Caco-2 (cell line): ENCODE data around the gene MSH3. TPM values are rescaled to one million over a fixed set of nuclear protein-coding genes. Genes with fewer than 3 reads are reported as not detected.

Experiments
- BruUV-seq: library from RNA; stranded (reverse); fragments of 400-500 nt; replicated peaks from 2 replicates; lab custom pipeline; 2021; lab: Mats Ljungman, UMichigan
- CTCF ChIA-PET: fragments of 300-600 bp; sonication (Branson Sonifier 250); formaldehyde crosslinking; loops from one replicate; lab custom pipeline; 2022; ENCODE audit warnings: antibody characterized with exemption; lab: Charles Lee
- POLR2A ChIA-PET: fragments of 300-600 bp; sonication (Branson Sonifier 250); formaldehyde crosslinking; loops from one replicate; lab custom pipeline; 2022; ENCODE audit warnings: antibody characterized with exemption; lab: Charles Lee
- DNase-seq, 2 experiments: peaks; one replicate each; pipeline versions ENCODE4 v3.0.0 to v3.0.0-alpha.2; 2020 to 2022
- H3K27me3 ChIP-seq: replicated peaks from 2 replicates; pipeline ENCODE4 v1.6.0; 2011; ENCODE audit warnings: low read length; ENCODE audit not compliant: control insufficient read depth, insufficient read depth
- H3K36me3 ChIP-seq: 2 replicates; pipeline ENCODE4 v1.5.1; 2011; ENCODE audit warnings: low read length; ENCODE audit not compliant: control insufficient read depth, insufficient read depth
- H3K4me1 ChIP-seq: fragments of 250-450 bp; sonication (Bioruptor Pico); 2 replicates; pipeline ENCODE4 v1.5.1; 2020; ENCODE audit warnings: mild to moderate bottlenecking
- H3K4me3 ChIP-seq: 2 replicates; pipeline ENCODE4 v1.5.1; 2011; ENCODE audit warnings: low read depth, mild to moderate bottlenecking, control low read depth, low read length
- H3K9me3 ChIP-seq: fragments of 250-450 bp; sonication (Bioruptor Pico); 2 replicates; pipeline ENCODE4 v1.5.1; 2020; ENCODE audit warnings: mild to moderate bottlenecking, moderate library complexity
- H3K27ac Mint-ChIP-seq: one replicate; pipeline ENCODE4 v1.8.0; 2022; ENCODE audit warnings: mixed read lengths; ENCODE audit not compliant: unreplicated experiment
- H3K27me3 Mint-ChIP-seq: one replicate; pipeline ENCODE4 v1.8.0; 2022; ENCODE audit warnings: mixed read lengths; ENCODE audit not compliant: insufficient read depth, unreplicated experiment
- H3K36me3 Mint-ChIP-seq: one replicate; pipeline ENCODE4 v1.8.0; 2022; ENCODE audit warnings: mild to moderate bottlenecking, mixed read lengths; ENCODE audit not compliant: insufficient read depth, unreplicated experiment
- H3K4me1 Mint-ChIP-seq: one replicate; pipeline ENCODE4 v1.8.0; 2022; ENCODE audit warnings: low read depth, mixed read lengths; ENCODE audit not compliant: unreplicated experiment
- H3K4me3 Mint-ChIP-seq: one replicate; pipeline ENCODE4 v1.8.0; 2022; ENCODE audit warnings: mild to moderate bottlenecking, moderate library complexity, mixed read lengths; ENCODE audit not compliant: unreplicated experiment
- H3K9me3 Mint-ChIP-seq: one replicate; pipeline ENCODE4 v1.8.0; 2022; ENCODE audit warnings: mixed read lengths; ENCODE audit not compliant: unreplicated experiment
- CTCF ChIP-seq, 2 experiments: fragments of 200-600 bp in 1 of 2; IDR thresholded peaks; 1 replicate in 1 of 2; 2 replicates in 1 of 2; pipeline versions ENCODE4 v1.5.1 to v1.8.0; 2011 to 2022; ENCODE audit warnings: antibody characterized with exemption in 1 of 2, control low read depth in 1 of 2, inconsistent platforms in 1 of 2, low read depth in 1 of 2, low read length in 1 of 2, mild to moderate bottlenecking in 1 of 2, moderate library complexity in 1 of 2; ENCODE audit not compliant: insufficient read depth in 1 of 2, severe bottlenecking in 1 of 2, unreplicated experiment in 1 of 2
- intact Hi-C: fragments of 100-400 bp; cut with micrococcal nuclease; formaldehyde crosslinking; loops from one replicate; pipeline ENCODE4 v1.10.0; 2022; ENCODE audit not compliant: unreplicated experiment
- total RNA-seq: library from RNA; stranded (reverse); gene quantifications from 2 replicates; pipeline ENCODE4 v1.2.3, GENCODE V29; 2022

MSH3 gene
- total RNA-seq, 1 experiment from 2014 or later, result 17.1 TPM

- Mint-ChIP-seq H3K27ac (no peak overlapping the region), H3K4me3 (no peak overlapping the region), H3K27me3 (no peaks in the 10 kb centered on the region), H3K4me1 (no peaks in the 10 kb centered on the region), H3K36me3 (no peaks in the 10 kb centered on the region), H3K9me3 (peaks cover 9% of the 10 kb centered on the region)
- no peaks in the 10 kb centered on the region for H3K4me1 ChIP-seq
- ChIA-PET POLR2A (no interaction called here), CTCF (no interaction called here)
- H3K36me3 ChIP-seq, result no peaks in the 10 kb centered on the region
- H3K9me3 ChIP-seq, result no peaks in the 10 kb centered on the region
- no peak for TF ChIP-seq CTCF (IDR thresholded peaks at IDR 0.05; ENCODE audit: insufficient read depth in 1 of 2, low read depth in 1 of 2, low read length in 1 of 2, severe bottlenecking in 1 of 2, unreplicated experiment in 1 of 2)
- no peaks in the 10 kb centered on the region for H3K27me3 ChIP-seq
- no peak for DNase-seq
- no TSS peak for BruUV-seq
- intact Hi-C loops, result no loop called here
- H3K4me3 ChIP-seq, result no peak overlapping the region
Observed at GRCh38 chr5:80810425-80810824, 156.0 kb downstream of the MSH3 start.

GRCh38 chr5:80816590-80816989 lies 162.1 kb downstream of the MSH3 start:
- H3K36me3 ChIP-seq, result no peaks in the 10 kb centered on the region
- peaks cover 4% of the 10 kb centered on the region for H3K36me3 Mint-ChIP-seq
- no peak for DNase-seq
- H3K4me1 ChIP-seq, result no peaks in the 10 kb centered on the region
- no peaks in the 10 kb centered on the region for H3K9me3 ChIP-seq
- no peaks in the 10 kb centered on the region for H3K27me3 Mint-ChIP-seq
- ChIA-PET POLR2A (no interaction called here), CTCF (no interaction called here)
- BruUV-seq, result no TSS peak
- H3K4me1 Mint-ChIP-seq, result no peaks in the 10 kb centered on the region
- no peaks in the 10 kb centered on the region for H3K27me3 ChIP-seq
- no peak overlapping the region for H3K4me3 Mint-ChIP-seq
- no peak for TF ChIP-seq CTCF (IDR thresholded peaks at IDR 0.05; ENCODE audit: insufficient read depth in 1 of 2, low read depth in 1 of 2, low read length in 1 of 2, severe bottlenecking in 1 of 2, unreplicated experiment in 1 of 2)
- no peak overlapping the region for H3K27ac Mint-ChIP-seq
- H3K4me3 ChIP-seq, result no peak overlapping the region
- intact Hi-C loops, result no loop called here
- peaks cover 6% of the 10 kb centered on the region for H3K9me3 Mint-ChIP-seq

- Mint-ChIP-seq H3K27me3 (no peaks in the 10 kb centered on the region), H3K4me1 (no peaks in the 10 kb centered on the region), H3K9me3 (peaks cover 13% of the 10 kb centered on the region), H3K4me3 (no peak overlapping the region), H3K27ac (no peak overlapping the region), H3K36me3 (peaks cover 4% of the 10 kb centered on the region)
- TF ChIP-seq CTCF (IDR thresholded peaks at IDR 0.05; ENCODE audit: insufficient read depth in 1 of 2, low read depth in 1 of 2, low read length in 1 of 2, severe bottlenecking in 1 of 2, unreplicated experiment in 1 of 2), result no peak
- no peaks in the 10 kb centered on the region for H3K9me3 ChIP-seq
- CTCF ChIA-PET, result no interaction called here
- POLR2A ChIA-PET, result no interaction called here
- intact Hi-C loops, result no loop called here
- H3K4me1 ChIP-seq, result no peaks in the 10 kb centered on the region
- no peak for DNase-seq
- BruUV-seq, result no TSS peak
- no peak overlapping the region for H3K4me3 ChIP-seq
- no peaks in the 10 kb centered on the region for H3K36me3 ChIP-seq
- no peaks in the 10 kb centered on the region for H3K27me3 ChIP-seq
Observed at GRCh38 chr5:80820685-80821084, 166.2 kb downstream of the MSH3 start.
